Type B pancreatic cell (in vitro differentiated cells): ENCODE results near the gene ANXA10. TPM values are rescaled to one million over a fixed set of nuclear protein-coding genes. Genes with fewer than 3 reads are reported as not detected.

Experiments
- DNase-seq: peaks from one replicate; pipeline ENCODE4 v3.0.0; 2021; ENCODE audit warnings: mixed read lengths; ENCODE audit not compliant: unreplicated experiment; ENCODE audit errors: extremely low spot score
- H3K27ac Mint-ChIP-seq: 2 replicates; pipeline ENCODE4 v1.8.0; 2021; ENCODE audit warnings: mild to moderate bottlenecking, mixed read lengths
- H3K27me3 Mint-ChIP-seq: 2 replicates; pipeline ENCODE4 v1.8.0; 2021; ENCODE audit warnings: mixed read lengths
- H3K36me3 Mint-ChIP-seq: 2 replicates; pipeline ENCODE4 v1.8.0; 2021; ENCODE audit warnings: mixed read lengths
- H3K4me1 Mint-ChIP-seq: one replicate; pipeline ENCODE4 v1.8.0; 2021; ENCODE audit warnings: mixed read lengths; ENCODE audit not compliant: unreplicated experiment
- H3K4me3 Mint-ChIP-seq: 2 replicates; pipeline ENCODE4 v1.8.0; 2021; ENCODE audit warnings: mild to moderate bottlenecking, mixed read lengths
- H3K9me3 Mint-ChIP-seq: 2 replicates; pipeline ENCODE4 v1.8.0; 2021; ENCODE audit warnings: mixed read lengths
- total RNA-seq: library from RNA; stranded (reverse); gene quantifications from 2 replicates; pipeline ENCODE4 v1.2.1, GENCODE V29; 2021; ENCODE audit warnings: low replicate concordance
- TF ChIP-seq, protein P1 (sequence below): fragments of 200-600 bp; sonication (generic); conservative IDR thresholded peaks from 2 replicates; pipeline ENCODE4 v1.5.0; 2021; ENCODE audit warnings: antibody characterized with exemption, mild to moderate bottlenecking

Gene ANXA10
- total RNA-seq, 1 donor from 2014 or later, result 39.8 TPM

- Mint-ChIP-seq H3K27me3 (no peaks in the 10 kb centered on the region), H3K9me3 (no peaks in the 10 kb centered on the region), H3K4me3 (no peak overlapping the region), H3K4me1 (no peaks in the 10 kb centered on the region), H3K27ac (no peak overlapping the region), H3K36me3 (no peaks in the 10 kb centered on the region)
- TF ChIP-seq, protein P1, sequence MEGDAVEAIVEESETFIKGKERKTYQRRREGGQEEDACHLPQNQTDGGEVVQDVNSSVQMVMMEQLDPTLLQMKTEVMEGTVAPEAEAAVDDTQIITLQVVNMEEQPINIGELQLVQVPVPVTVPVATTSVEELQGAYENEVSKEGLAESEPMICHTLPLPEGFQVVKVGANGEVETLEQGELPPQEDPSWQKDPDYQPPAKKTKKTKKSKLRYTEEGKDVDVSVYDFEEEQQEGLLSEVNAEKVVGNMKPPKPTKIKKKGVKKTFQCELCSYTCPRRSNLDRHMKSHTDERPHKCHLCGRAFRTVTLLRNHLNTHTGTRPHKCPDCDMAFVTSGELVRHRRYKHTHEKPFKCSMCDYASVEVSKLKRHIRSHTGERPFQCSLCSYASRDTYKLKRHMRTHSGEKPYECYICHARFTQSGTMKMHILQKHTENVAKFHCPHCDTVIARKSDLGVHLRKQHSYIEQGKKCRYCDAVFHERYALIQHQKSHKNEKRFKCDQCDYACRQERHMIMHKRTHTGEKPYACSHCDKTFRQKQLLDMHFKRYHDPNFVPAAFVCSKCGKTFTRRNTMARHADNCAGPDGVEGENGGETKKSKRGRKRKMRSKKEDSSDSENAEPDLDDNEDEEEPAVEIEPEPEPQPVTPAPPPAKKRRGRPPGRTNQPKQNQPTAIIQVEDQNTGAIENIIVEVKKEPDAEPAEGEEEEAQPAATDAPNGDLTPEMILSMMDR, result no peak
- no peak for DNase-seq
These were observed 45.8 kb downstream of the ANXA10 start for GRCh38 chr4:168138143-168138542.

DNA sequence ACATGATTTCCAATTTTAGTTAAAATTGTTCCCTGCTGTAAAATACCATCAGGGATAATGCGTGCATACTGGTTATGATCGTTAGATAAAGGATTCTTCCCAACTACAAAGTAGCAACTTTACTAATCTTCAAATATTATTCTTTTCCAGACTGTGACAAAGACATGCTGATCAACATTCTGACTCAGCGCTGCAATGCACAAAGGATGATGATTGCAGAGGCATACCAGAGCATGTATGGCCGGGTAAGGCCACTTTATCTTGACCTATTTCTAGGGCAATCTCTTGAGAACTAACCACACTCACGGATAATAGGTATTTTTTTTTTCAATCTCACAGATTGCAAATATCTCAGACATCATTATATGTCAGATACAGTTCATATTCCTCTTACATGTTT lies 47.0 kb downstream of the ANXA10 start:
- H3K9me3 Mint-ChIP-seq, result no peaks in the 10 kb centered on the region
- H3K27ac Mint-ChIP-seq, result no peak overlapping the region
- no peaks in the 10 kb centered on the region for H3K27me3 Mint-ChIP-seq
- no peaks in the 10 kb centered on the region for H3K36me3 Mint-ChIP-seq
- no peak for DNase-seq
- no peaks in the 10 kb centered on the region for H3K4me1 Mint-ChIP-seq
- no peak overlapping the region for H3K4me3 Mint-ChIP-seq
- TF ChIP-seq, protein P1, result no peak

GRCh38 chr4:168141733-168142132 lies 49.4 kb downstream of the ANXA10 start:
- no peaks in the 10 kb centered on the region for H3K36me3 Mint-ChIP-seq
- TF ChIP-seq, protein P1, result no peak
- no peak overlapping the region for H3K27ac Mint-ChIP-seq
- H3K9me3 Mint-ChIP-seq, result no peaks in the 10 kb centered on the region
- no peaks in the 10 kb centered on the region for H3K4me1 Mint-ChIP-seq
- no peak overlapping the region for H3K4me3 Mint-ChIP-seq
- H3K27me3 Mint-ChIP-seq, result no peaks in the 10 kb centered on the region
- no peak for DNase-seq

GRCh38 chr4:168143601-168144000 lies 51.3 kb downstream of the ANXA10 start:
- no peaks in the 10 kb centered on the region for H3K9me3 Mint-ChIP-seq
- no peak for DNase-seq
- no peaks in the 10 kb centered on the region for H3K36me3 Mint-ChIP-seq
- no peaks in the 10 kb centered on the region for H3K4me1 Mint-ChIP-seq
- TF ChIP-seq, protein P1, result no peak
- no peak overlapping the region for H3K4me3 Mint-ChIP-seq
- H3K27ac Mint-ChIP-seq, result no peak overlapping the region
- no peaks in the 10 kb centered on the region for H3K27me3 Mint-ChIP-seq

GRCh38 chr4:168150420-168151050 lies 58.2 kb downstream of the ANXA10 start:
- no peak overlapping the region for H3K27ac Mint-ChIP-seq
- H3K4me3 Mint-ChIP-seq, result no peak overlapping the region
- no peaks in the 10 kb centered on the region for H3K36me3 Mint-ChIP-seq
- no peak for DNase-seq
- TF ChIP-seq, protein P1, result no peak
- no peaks in the 10 kb centered on the region for H3K9me3 Mint-ChIP-seq
- no peaks in the 10 kb centered on the region for H3K27me3 Mint-ChIP-seq
- H3K4me1 Mint-ChIP-seq, result no peaks in the 10 kb centered on the region

DNA sequence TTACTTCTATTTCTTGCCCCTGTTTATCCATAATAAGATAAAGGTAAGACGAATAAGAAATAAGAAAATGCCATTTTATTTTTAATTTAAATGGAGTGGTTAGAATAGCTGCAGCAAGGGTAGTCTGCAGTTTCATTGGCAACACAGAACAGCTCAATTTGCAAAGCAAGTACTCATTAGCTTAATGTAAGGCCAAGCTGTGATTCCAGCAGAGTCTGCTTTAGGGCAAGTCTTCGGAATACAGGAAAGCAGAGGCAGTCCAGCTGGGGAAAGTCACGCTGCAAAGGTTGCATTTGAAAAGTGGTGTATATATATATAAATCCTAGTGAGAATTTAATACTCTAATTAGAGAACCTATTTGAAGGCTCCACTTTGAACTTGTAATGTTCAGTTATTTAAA lies 59.0 kb downstream of the ANXA10 start:
- no peak overlapping the region for H3K4me3 Mint-ChIP-seq
- H3K36me3 Mint-ChIP-seq, result no peaks in the 10 kb centered on the region
- H3K4me1 Mint-ChIP-seq, result no peaks in the 10 kb centered on the region
- H3K27me3 Mint-ChIP-seq, result no peaks in the 10 kb centered on the region
- no peak overlapping the region for H3K27ac Mint-ChIP-seq
- no peaks in the 10 kb centered on the region for H3K9me3 Mint-ChIP-seq
- no peak for DNase-seq
- TF ChIP-seq, protein P1, result no peak
